Measurements from ENCODE around the gene CHRNA7.

DNA sequence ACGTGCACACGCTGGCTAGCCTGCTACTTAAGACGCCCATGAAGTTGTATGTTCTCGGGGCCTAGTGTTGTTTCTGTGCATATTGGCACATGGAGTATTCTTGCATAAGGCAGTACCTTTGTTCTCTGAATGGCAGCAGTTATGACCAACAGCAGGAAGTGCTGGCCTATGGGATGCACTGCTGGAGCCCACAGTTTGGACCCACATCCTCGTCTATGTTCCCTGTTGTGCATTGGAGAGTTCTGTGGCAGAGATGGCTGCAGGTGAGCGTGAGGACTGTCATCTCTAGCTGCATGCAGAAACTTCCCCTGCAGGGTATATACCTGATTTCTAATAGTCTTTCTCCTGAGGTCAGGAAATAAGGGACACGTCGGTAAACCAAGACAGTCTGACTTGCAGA lies 81.8 kb downstream of the CHRNA7 start:
- TF ChIP-seq CTCF (IDR thresholded peaks at IDR 0.05) = no peak
- no peak for TF ChIP-seq POLR2A (IDR thresholded peaks at IDR 0.05)

Data from right lobe of liver (tissue), 4 donors.